HepG2 (cell line): ENCODE data around the gene FKBP5. TPM values are rescaled to one million over a fixed set of nuclear protein-coding genes. Genes with fewer than 3 reads are reported as not detected.

Experiments used
- ARID5B ChIP-seq: IDR thresholded peaks from 2 replicates; pipeline ENCODE4 v1.4.0; 2020; ENCODE audit warnings: mild to moderate bottlenecking, missing genetic modification reagents
- CC2D1A ChIP-seq: sonication (generic); formaldehyde crosslinking; IDR thresholded peaks from 2 replicates; pipeline ENCODE4 v1.8.1; 2023; ENCODE audit warnings: mild to moderate bottlenecking, missing genetic modification reagents
- CSRNP2 ChIP-seq: sonication (generic); formaldehyde crosslinking; conservative IDR thresholded peaks from 2 replicates; pipeline ENCODE4 v1.8.0; 2022; ENCODE audit warnings: low read depth, missing genetic modification reagents
- ELK4 ChIP-seq: sonication (generic); formaldehyde crosslinking; IDR thresholded peaks from 2 replicates; pipeline ENCODE4 v1.9.0; 2021; ENCODE audit warnings: missing genetic modification reagents, borderline replicate concordance
- HIVEP1 ChIP-seq: sonication (generic); formaldehyde crosslinking; IDR thresholded peaks from 2 replicates; pipeline ENCODE4 v1.4.0; 2020; ENCODE audit warnings: mild to moderate bottlenecking, missing genetic modification reagents
- KLF9 ChIP-seq: IDR thresholded peaks from 2 replicates; pipeline ENCODE4 v1.6.1; 2016; ENCODE audit warnings: low read depth
- MAX ChIP-seq: IDR thresholded peaks from 2 replicates; pipeline ENCODE4 v1.6.1; 2012; ENCODE audit warnings: inconsistent platforms
- NFYC ChIP-seq: IDR thresholded peaks from 2 replicates; pipeline ENCODE4 v1.6.1; 2016; ENCODE audit warnings: missing genetic modification reagents, missing compliant biosample characterization
- RFXANK ChIP-seq: IDR thresholded peaks from 2 replicates; pipeline ENCODE4 v1.6.1; 2016
- ZC3H4 ChIP-seq: sonication (generic); formaldehyde crosslinking; IDR thresholded peaks from 2 replicates; pipeline ENCODE4 v1.4.0; 2020; ENCODE audit warnings: missing genetic modification reagents, borderline replicate concordance
- ZKSCAN1 ChIP-seq: fragments of 150-350 bp; IDR thresholded peaks from 2 replicates; pipeline ENCODE4 v1.6.1; 2014; ENCODE audit warnings: low read length
- ZKSCAN8 ChIP-seq: IDR thresholded peaks from 2 replicates; pipeline ENCODE4 v1.6.1; 2016; ENCODE audit warnings: borderline replicate concordance, missing genetic modification reagents, missing compliant biosample characterization
- ZNF383 ChIP-seq: sonication (generic); formaldehyde crosslinking; IDR thresholded peaks from 2 replicates; pipeline ENCODE4 v1.4.0; 2020; ENCODE audit warnings: missing genetic modification reagents, mild to moderate bottlenecking, borderline replicate concordance
- ZNF496 ChIP-seq: sonication (generic); formaldehyde crosslinking; IDR thresholded peaks from 2 replicates; pipeline ENCODE4 v1.8.1; 2023; ENCODE audit warnings: mild to moderate bottlenecking, moderate library complexity, missing genetic modification reagents; ENCODE audit not compliant: insufficient replicate concordance
- ZNF543 ChIP-seq: sonication (generic); formaldehyde crosslinking; IDR thresholded peaks from 2 replicates; pipeline ENCODE4 v1.4.0; 2020; ENCODE audit warnings: mild to moderate bottlenecking, missing genetic modification reagents
- ZNF558 ChIP-seq: sonication (generic); formaldehyde crosslinking; IDR thresholded peaks from 2 replicates; pipeline ENCODE4 v1.9.0; 2022; ENCODE audit warnings: mild to moderate bottlenecking, missing genetic modification reagents, borderline replicate concordance
- ZNF644 ChIP-seq: IDR thresholded peaks from 2 replicates; pipeline ENCODE4 v1.6.1; 2016; ENCODE audit warnings: low read depth
- ZNF878 ChIP-seq: sonication (generic); formaldehyde crosslinking; IDR thresholded peaks from 2 replicates; pipeline ENCODE4 v1.8.1; 2023; ENCODE audit warnings: mild to moderate bottlenecking, missing genetic modification reagents, moderate library complexity
- ZNF891 ChIP-seq: sonication (generic); formaldehyde crosslinking; IDR thresholded peaks from 2 replicates; pipeline ENCODE4 v1.5.0; 2020; ENCODE audit warnings: mild to moderate bottlenecking, missing genetic modification reagents
- polyA plus RNA-seq, 8 experiments: library from polyadenylated mRNA; depleted of rRNA in 3 of 8; stranded (reverse) in 7 of 8; unstranded in 1 of 8; fragments of >200 nt; fragmentation: Illumina TruSeq in 4 of 8; extraction: Trizol in 4 of 8; gene quantifications; 2 replicates each; pipeline versions ENCODE4 v1.2.1 to v1.2.3, GENCODE V29; 2011 to 2016; ENCODE audit warnings: low read depth in 4 of 8, missing spikeins in 1 of 8, mixed read lengths in 1 of 8; ENCODE audit not compliant: insufficient read depth in 1 of 8
- total RNA-seq, 5 experiments: library from RNA; depleted of rRNA; stranded (reverse); fragments of >200 nt; fragmentation: Illumina TruSeq; extraction: Trizol; gene quantifications; 2 replicates each; pipeline ENCODE4 v1.2.3, GENCODE V29; 2016; ENCODE audit warnings: low read depth in 1 of 5

The FKBP5 gene
- total and polyA plus RNA-seq, 2 of the 13 experiments (the other 11 are each of a cell fraction or from before 2014, with no cell fraction given) = 8.0 to 17.4 TPM

- TF ChIP-seq ZNF644 (no peak), ZNF891 (CRISPR knock-in tag) (peak; percentile 88; the same call in 1 of the 2 replicates), ARID5B (CRISPR knock-in tag) (peak; percentile 83), ZKSCAN1 (no peak), ZNF496 (no peak), ZNF878 (CRISPR knock-in tag) (peak; percentile 91; the same call in 1 of the 2 replicates), HIVEP1 (peak; percentile 86), CSRNP2 (CRISPR knock-in tag) (no peak), MAX (peak; percentile 91), ZNF383 (CRISPR knock-in tag) (no peak), KLF9 (0 out of 2 replicates have a peak, but pooled peaks have one; percentile 38), ZKSCAN8 (peak; percentile 57; the same call in 1 of the 2 replicates), RFXANK (CRISPR knock-in tag) (peak; percentile 72; the same call in 1 of the 2 replicates), NFYC (CRISPR knock-in tag) (no peak; the same call in 1 of the 2 replicates), ZNF543 (CRISPR knock-in tag) (peak; percentile 10; the same call in 1 of the 2 replicates), ELK4 (CRISPR knock-in tag) (no peak), ZC3H4 (CRISPR knock-in tag) (0 out of 2 replicates have a peak, but pooled peaks have one; percentile 21), ZNF558 (CRISPR knock-in tag) (peak; percentile 97; the same call in 1 of the 2 replicates), CC2D1A (no peak)
Measured at GRCh38 chr6:35731736-35732532, 43.2 kb upstream of the FKBP5 start (continued).
